Amniotic stem cell (primary cell): ENCODE measurements around the gene FITM2.
"Not testable (repeated sequence)": the region's sequence is repeated elsewhere in the genome, so short reads cannot be mapped to it uniquely, and the experiment has no call there.

Experiments
- DNase-seq: peaks from one replicate; lab custom pipeline; 2025; lab: John Stamatoyannopoulos, UW

Gene FITM2

DNA sequence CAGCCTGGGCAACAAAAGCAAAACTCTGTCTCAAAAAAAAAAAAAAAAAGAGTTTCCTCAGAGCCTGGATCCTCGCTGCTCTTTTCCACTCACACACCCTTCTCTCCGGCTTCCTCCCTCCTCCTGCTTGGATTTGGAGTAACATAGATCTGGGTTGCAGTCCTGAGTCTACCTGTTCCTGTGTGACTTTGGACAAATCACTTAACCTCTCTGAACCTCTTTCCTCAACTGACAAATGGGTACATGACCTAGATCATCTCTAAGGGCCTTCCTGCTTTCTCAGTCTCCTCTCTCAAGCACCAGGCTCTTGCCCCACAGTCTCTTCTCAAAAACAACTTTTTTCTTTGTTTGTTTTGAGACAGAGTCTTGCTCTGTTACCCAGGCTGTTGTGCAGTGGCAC is 20.2 kb upstream of the FITM2 start:
- no peak for DNase-seq

DNA sequence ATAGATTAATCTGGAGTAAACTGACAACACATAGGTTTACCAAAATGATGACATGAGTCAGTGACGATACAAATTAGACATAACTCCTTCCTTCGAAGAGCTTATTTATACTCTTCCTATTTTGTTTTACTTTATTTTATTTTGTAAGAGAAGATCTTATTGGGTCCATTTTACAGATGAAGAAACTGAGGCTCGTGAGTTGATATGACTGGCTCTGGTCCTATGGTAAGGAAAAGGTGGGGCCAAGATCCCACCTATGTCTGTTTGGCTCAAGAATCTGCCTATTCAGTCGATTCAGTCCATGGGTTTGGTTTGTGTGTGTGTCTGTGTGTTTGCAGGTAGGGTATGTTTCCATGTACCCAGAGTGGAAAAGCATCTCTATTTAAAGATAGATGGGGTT is 17.4 kb upstream of the FITM2 start:
- DNase-seq, result no peak

DNA sequence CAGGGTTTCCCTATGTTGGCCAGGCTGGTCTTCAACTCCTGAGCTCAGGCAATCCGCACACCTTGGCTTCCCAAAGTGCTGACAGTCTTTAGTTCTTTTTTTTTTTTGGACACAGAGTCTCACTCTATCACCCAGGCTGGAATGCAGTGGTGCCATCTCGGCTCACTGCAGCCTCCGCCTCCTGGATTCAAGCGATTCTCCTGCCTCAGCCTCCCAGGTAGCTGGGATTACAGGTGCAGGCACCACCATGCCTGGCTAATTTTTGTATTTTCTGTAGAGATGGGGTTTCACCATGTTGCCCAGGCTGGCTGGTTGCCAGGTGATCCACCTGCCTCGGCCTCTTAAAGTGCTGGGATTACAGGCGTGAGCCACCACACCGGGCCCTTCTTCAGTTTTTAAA is 16.7 kb upstream of the FITM2 start:
- not testable (repeated sequence) for DNase-seq

DNA sequence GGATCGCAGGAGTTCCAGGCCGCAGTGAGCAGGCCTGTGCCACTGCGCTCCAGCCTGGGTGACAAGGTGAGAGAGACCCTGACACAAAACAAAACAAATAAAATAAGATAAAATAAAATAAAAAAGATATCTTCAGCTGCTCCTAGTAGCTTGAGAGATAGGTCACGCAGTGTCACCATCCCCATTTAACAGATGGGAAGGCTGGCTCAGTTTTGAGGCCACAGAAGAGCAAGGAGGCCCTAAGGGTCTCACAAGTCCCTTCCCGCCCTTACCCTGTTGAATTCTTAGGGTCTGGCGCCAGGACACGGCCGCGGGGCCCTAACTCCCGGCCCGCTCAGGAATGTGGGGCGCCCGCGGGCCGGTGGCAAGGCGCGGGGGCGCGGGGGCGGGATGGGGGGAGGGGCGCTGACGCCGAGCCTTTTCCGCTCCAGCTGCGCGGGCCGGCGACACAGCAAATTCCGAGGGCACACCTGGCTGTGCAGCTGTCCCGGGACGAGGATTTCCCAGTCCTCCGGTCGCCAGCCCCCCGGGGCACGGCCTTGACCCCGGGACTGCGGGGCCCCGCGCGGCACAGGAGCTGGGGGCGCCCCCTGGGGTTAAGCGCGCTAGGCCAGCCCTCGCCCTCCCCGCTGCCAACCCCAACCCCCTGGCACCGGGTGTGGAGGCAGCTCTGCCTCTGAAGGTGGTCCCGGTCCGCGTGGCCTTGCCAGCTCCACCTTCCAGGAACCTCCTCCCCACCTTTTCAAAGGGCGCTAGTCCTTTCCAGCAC is 15.6 kb upstream of the FITM2 start:
- DNase-seq, result no peak

DNA sequence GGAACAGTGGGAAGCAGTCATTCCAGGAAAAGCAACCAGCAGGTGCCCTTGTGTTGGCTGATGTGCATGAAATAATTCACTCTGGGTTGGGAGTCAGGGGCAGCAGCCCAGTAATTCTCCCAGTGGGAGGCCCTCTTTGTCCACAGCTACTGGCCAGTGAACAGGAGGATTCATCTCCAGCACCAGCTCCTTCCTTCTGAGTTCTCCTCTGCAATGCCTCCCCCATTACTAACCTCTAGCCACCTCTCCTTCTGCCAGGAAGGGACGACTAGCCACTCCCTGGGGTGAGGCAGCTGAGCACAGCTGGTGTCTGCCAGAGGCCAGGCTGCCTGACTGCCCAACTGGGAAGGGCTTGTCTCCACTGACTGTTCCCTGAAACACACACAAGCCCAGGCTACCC is 13.3 kb upstream of the FITM2 start:
- DNase-seq, result no peak

DNA sequence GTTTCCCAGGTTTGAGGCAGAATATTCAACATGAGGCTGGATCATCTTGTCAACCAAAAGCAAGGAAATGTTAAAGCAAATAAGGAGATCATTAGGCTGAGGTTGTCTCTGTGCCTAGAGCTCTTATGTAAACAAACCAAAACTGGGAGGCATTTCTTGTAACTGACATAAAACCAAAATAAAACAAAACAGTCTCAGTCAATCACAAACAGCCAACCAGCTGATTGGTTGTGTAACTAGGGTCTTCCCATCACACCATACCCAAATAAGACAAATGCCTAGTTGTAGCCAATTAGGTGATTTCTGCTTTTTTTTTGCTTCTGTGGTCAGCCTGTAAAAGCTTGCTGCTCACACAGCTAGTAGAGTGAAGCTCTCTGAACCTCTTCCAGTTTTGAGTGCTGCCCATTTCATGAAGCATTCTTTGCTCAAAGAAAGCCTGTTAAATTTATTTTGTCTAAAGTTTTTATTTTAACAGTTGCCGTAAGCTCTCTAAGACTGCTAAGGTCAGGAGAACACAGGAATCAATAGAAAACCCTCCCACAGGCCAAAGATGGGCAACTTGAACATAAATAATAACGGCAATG is 8.9 kb upstream of the FITM2 start:
- no peak for DNase-seq

DNA sequence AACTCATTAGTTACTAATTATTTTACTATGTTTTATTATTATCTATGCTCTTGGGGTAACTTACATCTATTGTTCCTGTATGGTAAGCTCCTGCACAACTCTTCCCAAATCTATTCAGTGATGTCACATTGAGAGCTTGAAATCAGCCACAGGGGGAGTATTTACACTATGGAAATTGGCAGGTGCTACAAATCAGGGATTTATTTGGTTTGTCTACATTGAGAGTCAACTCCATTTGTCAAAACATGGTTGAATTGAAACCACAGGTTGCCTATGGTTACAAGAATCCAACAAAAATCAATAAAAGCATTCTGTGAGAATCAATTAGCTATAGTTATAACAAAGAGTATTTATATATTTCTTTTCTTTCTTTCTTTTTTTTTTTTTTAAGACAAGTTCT is 3.9 kb upstream of the FITM2 start:
- no peak for DNase-seq

DNA sequence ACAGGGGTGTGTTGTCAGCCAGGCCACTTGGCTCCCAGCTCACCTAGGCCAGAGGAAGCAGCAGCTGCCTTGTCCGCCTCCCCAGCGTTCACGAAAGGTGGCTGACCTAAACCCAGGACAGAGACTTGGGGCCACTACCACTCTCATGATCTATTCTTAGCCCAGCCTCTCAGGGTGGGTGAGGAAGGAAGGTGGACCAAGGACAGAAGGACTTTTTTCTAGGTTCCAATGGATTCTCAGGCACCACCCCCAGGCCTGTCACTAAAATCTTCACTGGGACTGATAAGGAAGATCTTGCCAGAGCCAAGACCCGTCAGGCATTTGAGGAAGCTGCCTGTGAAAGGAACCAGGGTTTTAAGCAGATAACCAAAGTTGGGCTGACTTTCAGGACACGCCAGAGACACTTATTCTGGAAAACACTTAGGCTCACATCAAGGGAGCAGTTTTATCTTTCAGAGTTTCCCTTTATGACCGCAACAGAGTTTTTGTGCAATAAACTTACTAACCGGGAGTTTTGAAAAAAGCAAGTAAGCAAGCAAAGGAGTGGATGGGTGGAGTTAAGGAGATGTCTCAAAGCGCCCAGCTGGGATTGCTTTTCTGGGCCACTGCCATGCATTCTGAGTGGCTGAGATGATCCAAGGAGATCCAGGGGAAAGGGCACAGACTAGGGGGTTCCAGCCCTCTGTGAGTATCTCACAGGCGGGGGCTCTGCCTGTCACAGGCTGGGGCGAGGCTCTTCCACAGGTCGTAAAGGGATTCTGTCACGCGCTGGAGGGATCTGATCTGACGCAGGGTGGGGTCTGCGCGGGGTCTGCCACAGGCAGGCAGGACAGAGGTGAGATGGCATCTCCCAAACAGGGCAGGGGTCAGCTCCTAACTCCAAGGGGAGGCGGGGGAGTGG is 989 bp downstream of the FITM2 start:
- DNase-seq, result peak; percentile 4

DNA sequence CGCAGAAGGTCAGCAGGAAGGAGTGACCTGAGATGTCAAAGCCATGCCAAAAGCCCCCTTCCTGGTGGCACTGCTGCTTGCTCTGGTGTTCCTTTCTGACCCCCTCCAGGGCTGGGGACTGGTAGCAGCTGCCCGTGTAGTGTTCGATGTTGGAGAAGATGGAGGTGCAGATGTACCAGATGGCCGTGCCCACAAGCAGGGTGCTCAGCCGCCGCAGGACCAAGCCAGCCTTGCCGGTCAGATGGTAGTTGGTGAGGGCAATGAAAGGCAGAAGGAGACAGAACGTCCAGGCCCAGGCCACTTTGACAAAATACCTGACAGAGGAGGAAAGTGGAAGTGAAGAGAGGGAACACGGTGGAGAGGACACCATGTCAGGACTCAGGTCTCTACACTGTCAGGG is 4.1 kb downstream of the FITM2 start:
- DNase-seq, result no peak

DNA sequence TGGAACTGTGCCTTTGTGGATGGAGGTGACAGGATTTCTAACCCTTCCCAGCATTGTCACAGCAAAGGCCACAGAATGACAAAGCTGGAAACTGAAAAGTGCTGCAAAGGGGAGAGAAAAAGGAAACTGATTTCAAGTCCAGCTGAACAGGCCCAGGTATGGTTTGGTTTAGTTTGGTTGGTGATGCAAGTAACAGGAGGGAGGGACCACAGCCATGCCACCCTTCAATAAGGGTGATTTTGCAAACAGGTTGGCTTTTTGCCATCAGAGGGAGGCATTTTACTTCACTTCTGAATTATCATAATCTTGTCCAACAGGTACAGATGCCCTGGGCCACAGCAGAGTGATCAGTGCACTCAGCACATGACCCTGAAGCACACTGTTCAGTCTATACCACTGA is 6.6 kb downstream of the FITM2 start:
- no peak for DNase-seq

DNA sequence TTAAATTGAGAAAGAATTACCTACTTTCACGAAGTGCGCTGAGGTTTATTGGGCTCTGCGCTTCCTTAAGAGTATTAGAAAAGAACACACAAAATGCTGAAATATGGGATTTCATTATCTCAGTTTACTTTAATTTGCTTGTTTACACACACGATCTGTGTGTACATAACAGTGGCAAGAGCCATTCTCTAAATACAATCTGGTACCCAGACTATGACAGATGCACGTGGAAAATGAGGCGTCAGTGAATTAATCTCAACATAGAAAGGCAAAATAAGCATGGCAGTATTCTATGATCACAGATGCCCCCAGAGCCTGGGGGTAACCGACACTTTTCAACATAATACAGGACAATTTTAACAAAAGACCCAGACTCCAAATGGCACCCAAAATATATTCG is 8.3 kb downstream of the FITM2 start:
- DNase-seq, result no peak

DNA sequence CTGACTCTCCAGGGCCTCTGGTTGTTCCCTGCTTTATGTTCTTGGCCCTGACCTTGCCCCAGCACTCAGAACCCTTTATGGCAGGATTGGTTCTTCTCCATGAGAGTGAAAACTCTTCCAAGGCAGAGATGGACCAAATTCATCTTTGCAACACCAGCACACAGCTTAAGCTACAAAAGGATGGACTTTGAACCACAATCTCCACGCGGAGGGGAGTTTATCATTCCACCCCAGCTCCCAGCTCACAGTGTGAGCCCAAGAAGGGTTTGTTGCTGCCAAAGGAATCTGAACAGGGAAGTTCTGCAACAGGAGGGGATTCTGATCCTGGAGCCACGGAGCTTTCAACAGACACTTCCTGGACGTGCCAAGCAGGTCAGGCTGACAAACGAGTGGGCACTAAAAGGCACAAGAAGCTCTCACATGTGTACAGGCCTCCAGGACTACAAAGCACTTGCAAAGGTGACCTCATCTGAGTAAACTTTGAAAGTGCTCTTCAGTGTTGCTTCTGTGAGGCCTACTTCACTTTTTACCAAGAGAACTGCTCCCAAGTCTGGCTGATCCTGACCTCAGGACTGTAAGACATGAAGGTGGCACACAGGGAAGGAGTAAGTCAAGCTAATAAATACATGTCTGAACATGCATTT is 8.9 kb downstream of the FITM2 start:
- DNase-seq, result no peak

DNA sequence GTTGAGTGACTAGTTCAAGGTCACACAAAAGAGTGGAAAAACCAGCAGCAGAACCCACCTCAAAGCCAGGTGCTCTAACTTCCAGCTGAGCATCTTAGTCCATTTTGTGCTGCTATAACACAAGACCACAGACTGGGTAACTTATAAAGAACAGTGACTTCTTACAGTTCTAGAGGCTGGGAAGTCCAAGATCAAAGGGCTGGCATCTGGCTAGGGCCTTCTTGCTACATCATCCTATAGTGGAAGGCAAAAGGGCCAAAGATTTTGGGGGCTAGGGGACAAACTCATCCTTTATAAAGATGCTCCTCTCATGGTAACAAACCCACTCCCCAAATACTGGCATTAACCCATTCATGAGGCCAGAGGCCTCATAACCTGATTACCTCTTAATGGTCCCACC is 9.7 kb downstream of the FITM2 start:
- no peak for DNase-seq

DNA sequence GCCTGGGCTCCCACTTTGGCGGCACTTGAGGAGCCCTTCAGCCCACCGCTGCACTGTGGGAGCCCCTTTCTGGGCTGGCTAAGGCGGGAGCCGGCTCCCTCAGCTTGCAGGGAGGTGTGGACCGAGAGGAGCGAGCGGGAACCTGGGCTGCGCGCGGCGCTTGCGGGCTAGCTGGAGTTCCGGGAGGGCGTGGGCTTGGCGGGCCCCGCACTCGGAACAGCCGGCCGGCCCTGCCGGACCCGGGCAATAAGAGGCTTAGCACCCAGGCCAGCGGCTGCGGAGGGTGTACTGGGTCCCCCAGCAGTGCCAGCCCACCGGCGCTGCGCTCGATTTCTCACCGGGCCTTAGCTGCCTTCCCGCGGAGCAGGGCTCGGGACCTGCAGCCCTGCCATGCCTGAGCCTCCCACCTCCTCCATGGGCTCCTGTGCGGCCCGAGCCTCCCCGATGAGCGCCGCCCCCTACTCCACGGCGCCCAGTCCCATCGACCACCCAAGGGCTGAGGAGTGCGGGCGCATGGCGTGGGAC is 11.9 kb downstream of the FITM2 start:
- DNase-seq, result not testable (repeated sequence)

DNA sequence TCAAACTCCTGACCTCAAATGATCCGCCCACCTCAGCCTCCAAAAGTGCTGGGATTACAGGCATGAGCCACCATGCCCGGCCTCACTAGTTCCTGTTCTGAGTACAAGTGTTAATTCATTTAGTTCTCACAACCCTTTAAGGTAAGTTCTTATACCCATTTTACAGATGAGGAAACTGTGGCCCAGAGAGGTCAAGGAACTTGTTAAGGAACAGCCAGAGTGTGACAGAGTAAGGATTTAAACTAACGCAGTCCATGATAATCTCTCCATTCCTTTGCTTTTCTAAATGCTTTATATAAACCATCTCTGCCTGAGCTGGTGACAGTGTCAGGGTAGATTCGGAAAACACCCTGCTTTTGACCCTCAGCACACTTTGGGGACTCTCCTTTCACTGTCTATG is 13.3 kb downstream of the FITM2 start:
- DNase-seq, result no peak

DNA sequence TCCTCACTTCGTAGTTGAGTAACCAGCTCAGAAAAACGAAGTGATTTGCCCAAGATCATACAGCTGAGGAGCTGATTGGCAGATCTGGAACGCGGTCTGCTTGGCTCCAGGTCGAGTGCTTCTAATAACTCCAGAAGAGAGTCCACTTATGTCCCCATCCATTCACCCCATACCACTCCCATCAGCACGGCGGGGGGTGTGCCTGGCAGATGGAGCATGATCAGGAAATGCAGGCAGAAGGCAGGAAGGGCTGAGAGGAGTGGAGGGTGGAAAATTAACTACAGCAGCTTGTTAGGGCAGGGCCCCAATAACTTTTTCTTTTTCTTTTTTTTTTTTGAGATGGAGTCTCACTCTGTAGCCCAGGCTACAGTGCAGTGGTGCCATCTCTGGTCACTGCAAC is 15.0 kb downstream of the FITM2 start:
- DNase-seq, result no peak

DNA sequence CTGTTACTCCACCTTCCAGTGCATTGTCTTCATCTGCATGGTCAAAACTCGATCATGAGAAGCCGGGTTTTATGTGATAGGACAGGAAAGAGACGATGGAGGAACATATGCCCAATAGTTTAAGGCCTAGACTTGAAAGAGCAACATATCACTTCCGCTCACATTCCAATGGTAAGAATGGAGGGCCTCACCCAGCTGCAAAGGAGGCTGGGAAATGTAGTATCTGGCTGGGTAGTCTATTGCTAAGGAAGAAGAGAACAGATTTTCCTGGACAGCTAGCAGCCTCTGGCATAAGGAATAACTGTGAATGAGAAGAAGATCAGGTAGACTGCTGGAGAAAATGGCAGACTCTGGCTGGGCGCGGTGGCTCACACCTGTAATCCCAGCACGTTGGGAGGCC is 19.2 kb downstream of the FITM2 start:
- no peak for DNase-seq

DNA sequence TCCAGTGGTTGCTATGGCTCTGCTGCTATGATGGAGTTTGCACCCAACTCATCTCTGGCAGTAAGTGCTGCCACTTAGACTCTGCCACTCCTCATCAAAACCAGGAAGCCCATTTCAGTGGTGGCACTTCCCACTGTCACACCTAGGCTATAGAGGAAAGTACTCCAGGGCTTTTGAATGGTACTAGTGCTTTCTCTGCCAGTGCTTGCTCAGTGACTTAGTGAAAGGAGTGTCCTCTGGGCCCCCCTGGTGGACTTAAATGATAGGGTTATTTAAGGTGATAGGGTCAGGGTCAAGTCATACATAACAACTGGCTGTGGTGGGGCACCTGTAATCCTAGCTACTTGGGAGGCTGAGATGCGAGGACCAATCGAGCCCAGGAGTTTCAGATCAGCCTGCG is 22.8 kb downstream of the FITM2 start:
- no peak for DNase-seq

DNA sequence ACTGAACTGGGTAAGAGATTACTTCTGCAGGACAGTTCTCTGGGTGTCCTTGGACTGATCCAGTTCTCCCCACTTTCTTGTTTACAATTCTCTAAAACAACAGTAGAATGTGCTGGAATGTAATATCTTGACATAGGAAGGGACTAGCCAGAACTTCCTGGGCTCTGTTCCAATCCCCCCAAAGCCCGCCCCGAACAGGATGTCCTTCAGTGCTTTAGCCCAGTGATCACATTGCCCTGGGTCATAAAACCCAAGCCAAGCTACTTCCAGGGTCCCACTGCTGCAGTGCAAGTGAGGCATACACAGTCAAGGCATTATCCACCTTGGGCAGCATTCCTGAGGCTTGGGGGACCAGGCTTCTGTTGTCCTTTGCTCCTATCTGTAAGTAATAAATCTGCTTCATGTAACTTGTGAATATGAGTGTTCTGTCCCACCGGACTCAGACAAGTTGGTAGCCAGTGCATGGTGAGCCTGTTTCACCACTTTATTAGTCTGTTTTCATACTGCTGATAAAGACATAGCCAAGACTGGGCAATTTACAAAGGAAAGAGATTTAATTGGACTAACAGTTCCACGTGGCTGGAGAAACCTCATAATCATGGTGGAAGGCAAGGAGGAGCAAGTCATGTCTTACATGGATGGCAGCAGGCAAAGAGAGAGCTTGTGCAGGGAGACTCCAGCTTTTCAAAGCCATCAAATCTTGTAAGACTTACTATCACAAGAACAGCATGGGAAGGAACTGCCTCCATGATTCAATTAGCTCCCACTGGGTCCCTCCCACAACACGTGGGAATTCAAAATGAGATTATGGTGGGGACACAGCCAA is 23.5 kb downstream of the FITM2 start:
- DNase-seq, result no peak

DNA sequence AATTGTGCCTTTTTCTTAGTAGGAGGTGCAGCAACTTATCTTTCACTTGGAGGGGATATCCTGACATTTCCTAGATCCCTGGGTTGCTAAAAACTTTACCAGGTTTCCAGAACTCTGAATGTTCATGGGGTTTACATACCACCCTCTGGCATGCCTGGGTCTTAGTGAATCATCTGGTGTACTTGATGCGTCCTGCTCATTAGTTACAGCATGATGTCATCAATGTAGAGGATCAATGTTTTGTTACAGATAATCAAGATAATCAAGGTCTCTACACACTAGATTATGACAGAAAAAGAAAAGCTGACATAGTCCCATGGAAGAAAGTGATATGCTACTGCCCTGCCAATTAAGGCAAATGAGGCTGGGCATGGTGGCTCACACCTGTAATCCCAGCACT is 27.0 kb downstream of the FITM2 start:
- no peak for DNase-seq

DNA sequence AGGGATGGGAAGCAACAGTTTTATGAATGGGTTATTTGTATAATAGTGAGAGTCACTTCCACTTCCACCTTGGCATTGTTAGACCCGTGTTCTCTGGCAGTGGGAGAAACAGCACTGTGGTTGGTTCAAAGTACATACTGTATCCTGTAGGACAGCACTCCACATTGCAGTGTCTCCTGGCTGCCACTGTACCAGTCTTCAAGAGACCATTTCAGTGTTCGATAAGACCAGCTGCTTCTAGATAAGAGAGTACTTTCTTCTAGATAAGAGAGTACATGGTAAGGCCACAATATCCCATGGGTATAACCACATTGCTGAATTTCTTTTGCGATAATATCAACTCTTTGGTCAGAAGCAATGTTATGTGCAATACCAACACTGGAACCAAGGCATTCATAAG is 28.8 kb downstream of the FITM2 start:
- DNase-seq, result no peak
